Iris pigment epithelial cell (primary cell): Measurements from ENCODE around the gene CREB3.
A peak's percentile ranks its signal among the peaks of the same experiment; 100 is the strongest.

Source experiments
- DNase-seq: peaks from one replicate; pipeline ENCODE4 v3.0.0-alpha.2; 2011; ENCODE audit warnings: low read depth

The CREB3 gene

GRCh38 chr9:35749515-35750255 lies 17.2 kb downstream of the CREB3 start:
- DNase-seq = no peak

DNA sequence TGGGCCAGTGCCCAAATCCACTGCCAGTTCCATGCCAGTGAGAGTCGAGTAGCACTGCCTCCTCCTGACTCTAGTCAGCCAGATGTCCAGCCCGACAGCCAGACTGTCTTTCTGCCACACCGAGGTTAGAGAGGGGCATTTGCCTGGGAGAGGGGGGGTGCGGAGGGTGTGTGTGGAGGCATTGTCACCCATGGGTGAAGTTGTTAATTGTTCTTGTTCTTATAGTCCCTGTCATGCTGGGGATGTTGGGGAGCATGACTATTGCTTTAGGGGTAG lies 17.7 kb downstream of the CREB3 start:
- DNase-seq = no peak

DNA sequence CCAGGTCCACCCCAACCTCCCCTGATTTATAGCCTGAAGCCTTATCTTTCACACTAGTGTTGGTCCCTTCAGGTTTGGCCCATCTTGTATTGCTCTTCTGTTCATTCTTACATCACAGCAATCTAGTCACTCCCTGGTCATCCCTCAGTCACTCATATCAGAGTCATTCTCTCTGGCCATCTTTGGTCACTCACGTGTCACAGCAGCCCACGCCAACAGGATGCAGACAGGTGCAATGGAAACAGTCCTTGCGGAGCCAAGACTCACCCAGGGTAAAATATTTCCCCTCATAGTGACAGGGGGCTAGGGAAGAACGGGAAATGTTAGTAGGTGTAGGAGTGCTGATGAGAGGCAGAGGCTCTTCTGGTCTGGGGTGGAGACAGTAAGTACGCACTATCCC lies 21.0 kb downstream of the CREB3 start:
- no peak for DNase-seq

- no peak for DNase-seq
Observed at GRCh38 chr9:35754264-35754663, 21.8 kb downstream of the CREB3 start, which contains the start of gene MSMP. Gene MSMP (minus strand): TSS chr9:35754276. CDS start chr9:35754129, 147 bp downstream.

DNA sequence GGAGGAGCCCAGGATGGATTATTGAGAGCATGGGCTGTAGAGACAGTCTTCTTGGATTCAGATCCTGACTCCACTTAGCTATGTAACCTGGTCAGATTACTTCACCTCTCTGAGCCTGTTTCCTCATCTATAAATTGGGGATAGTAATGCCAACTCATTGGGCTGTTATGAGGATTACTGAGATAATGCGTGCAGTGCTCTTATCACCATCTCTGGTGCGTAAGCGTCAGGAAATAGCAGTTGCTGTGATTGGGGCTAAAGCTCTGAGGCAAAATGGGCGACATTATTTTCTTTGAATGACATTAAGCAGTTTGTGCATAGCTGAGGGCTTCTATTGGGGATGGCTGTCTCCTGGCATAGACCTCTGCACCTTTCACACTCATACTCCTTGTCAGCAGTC lies 22.6 kb downstream of the CREB3 start:
- no peak for DNase-seq

DNA sequence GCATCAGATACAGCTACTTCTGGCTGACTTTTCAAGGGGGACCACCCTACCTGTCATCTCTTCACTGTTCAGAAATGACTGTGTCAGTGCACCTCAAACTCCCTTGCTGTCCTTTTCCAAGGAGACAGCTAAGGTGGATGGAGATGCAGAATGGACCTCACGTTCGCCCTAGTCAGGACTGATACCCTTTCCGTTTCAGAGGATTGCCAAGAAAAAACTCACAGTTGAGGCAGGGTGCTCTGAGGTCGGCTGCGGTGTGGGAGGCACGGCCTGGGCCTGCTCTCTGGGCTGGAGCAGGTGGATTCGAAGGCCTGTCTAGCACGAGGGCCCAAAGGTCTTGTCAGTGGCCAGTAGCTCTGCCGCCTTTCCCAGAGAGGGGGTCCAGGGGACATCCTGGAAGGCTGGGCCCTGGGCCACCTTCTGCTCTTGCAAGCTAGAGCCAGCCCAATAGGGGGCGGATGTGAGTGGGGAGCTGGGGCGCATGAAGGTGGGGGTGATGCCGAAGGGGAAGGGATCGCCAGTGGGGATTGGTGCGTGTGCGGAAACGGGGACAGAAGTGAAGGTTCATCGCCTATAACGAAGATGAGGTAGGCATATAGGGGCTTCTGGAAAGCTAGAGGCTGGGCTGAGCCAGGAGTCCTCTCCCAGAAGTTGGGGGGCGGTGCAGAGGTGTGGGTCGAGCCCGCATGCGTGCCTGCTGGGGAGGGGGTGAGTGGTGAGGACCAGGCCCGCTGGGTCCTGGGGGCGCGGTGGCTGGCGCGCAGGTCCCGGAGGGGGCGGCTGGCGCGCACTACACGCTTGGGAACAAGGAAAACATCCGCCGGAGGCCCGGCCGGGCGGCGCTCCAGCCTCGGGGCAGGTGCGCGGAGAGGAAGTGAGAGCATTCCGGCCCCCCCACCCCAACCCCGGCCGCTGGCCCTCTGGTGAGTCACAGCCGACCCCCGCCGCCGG lies 24.1 kb downstream of the CREB3 start:
- DNase-seq = peak; percentile 39

DNA sequence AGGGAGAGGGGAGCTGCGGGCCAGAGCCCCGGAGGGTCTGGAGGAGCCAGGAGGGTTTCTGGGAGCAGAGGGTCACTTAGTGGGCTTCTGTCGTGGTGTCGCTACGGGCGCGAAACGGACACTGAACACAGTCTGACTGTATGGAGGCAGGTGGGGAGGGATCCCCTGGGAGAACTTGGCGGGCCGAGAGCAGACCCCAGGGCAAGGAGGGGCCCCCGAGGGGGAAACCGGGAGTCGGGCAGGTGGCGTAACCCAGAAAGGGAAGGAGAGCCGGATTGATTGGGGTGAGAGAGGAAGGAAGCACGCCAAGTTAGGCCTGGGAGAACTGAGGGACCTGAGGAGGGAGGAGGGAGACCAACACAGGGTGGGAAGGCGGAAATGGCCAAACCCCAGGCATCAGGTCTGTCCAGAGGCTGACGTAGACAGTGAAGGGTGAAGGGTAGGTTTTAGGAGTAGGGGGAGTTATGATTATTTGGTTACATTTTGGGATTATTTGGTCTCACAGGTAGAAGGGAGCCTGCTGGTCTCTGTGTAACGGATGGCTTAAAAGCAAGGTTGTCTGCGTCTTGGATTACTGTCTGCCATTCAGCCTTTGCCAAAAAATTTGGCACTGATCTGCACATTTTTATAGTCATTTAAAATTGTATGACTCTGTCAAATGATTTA lies 24.9 kb downstream of the CREB3 start:
- no peak for DNase-seq

- no peak for DNase-seq
Observed at GRCh38 chr9:35757892-35758275, 25.4 kb downstream of the CREB3 start.

GRCh38 chr9:35758475-35759050 lies 26.1 kb downstream of the CREB3 start:
- DNase-seq = peak; percentile 59

DNA sequence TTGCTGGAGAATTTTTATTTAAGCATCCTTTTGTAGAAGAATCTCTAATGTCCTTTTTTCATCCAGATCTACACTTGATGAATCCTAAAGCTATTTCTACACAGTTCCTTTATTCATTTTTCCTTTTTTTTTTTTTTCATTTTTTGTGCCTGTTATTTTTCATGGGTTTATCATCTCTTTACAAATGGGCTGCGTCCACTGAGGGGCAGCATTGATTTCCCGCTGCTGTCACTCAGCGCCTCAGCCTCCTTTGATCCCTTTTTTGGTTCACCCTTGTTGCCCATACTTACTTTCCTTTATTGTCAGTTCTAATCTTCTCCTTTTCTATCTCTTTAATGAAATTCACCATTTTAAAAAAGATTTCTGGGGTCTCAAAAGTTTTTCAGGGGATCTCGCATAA lies 27.3 kb downstream of the CREB3 start:
- no peak for DNase-seq

DNA sequence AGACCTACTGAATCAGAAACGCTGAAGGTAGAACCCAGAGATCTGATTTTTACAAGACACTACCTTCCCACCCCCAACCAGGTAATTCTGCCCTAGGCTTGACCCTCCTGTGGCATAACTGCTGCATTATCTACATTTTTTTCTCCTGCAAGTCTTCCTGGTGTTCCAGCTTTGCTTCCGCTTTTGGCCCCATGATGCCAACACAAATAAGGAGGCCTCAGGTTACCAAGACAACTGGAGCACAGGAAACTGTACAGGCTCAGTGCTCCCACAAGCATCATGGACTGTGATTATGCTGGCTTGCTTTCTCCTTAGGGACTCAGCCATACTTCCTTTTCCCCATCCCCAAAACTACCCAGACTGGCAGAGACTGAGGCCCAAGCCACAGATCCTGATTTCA lies 28.2 kb downstream of the CREB3 start:
- DNase-seq = peak; percentile 78

DNA sequence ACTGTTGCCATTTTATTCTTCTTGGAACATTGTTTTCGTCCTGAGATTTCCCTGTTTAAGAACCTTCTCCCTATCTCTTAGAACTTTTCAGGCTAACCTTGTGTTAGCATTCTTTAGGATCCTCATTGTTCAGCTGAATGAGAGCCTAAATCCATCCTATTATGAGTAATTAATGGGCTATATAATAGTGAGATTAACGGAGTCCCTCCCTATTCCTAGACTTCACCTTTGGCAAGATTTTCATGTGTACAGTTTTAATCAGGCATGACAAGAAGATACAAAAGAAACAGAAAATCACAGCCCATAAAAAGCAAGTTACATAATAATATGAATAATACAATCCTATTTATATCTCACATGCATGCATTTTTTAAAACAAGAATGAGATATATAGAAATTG lies 30.7 kb downstream of the CREB3 start:
- no peak for DNase-seq

DNA sequence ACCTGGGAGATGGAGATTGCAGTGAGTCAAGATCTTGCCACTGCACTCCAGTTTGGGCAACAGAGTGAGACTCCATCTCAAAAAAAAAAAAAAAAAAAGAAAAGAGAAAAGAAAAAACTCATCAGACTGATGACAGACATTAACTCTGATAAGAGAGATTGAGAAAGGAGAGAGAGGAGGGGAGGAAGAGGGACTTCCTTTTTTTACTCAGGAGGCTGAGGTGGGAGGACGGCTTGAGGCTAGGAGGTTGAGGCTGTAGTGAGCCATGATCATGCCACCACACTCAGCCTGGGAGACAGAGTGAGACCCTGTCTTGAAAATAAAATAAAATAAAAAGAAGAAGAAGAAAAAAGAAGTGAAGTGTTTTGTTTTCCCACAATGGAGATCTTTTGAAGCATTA lies 31.3 kb downstream of the CREB3 start:
- DNase-seq = no peak

- no peak for DNase-seq
Observed at GRCh38 chr9:35766997-35767396, 34.5 kb downstream of the CREB3 start.

DNA sequence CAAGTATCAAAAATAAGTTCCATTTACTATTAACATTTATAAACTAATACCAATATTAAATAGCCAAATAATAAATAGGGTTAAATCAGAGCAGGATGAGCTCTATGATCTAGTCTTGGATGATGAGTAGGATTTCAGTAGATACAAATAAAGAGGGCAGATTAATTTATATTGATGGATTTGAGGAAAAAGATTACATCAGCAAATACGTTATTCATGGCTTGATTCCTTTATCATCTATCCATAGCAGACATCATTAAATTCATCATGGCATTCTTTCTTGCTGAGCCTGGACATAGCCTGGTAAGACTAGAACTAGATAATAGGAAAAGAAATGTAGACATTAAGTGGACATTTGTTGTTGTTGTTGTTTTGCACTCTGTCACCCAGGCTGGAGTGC lies 35.0 kb downstream of the CREB3 start:
- DNase-seq = no peak

- DNase-seq = no peak
Observed at GRCh38 chr9:35769763-35770162, 37.3 kb downstream of the CREB3 start.

DNA sequence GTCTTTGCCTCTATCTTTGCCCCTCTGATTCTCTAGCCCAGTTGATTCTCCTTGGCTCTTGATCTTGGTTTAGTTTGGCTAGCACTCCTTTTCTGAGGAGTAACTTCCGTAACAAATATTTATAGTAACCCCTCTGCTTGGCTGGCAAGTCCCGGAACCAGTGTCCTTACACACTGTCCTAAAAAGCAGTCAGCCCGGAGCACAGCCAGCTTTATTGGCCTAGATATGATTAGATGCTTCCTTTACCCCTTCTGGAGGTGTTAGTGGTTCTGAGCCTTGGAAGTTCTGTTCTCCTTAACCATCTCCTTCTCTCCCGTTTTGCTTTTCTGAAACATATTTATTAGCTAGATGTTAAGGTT lies 38.6 kb downstream of the CREB3 start:
- no peak for DNase-seq

DNA sequence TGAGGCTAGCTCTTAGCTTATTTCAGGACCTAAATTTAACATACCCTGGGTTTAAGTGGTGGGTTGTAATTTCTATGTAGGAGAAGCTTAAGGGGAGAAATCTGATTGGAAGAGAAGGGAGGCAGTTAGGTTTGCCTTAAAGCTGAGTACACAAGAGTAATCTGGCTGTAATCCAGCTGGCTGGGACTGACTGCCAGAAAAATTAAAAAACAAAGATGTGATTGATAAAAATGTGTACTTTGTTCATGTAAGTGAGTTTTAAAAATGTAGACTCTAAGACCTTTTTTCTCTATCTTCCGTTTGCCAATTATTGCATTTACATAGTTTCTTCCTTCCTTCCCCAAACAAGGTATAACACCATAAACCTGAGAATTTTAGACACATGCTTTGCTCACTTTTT lies 39.1 kb downstream of the CREB3 start:
- peak; percentile 60 for DNase-seq

DNA sequence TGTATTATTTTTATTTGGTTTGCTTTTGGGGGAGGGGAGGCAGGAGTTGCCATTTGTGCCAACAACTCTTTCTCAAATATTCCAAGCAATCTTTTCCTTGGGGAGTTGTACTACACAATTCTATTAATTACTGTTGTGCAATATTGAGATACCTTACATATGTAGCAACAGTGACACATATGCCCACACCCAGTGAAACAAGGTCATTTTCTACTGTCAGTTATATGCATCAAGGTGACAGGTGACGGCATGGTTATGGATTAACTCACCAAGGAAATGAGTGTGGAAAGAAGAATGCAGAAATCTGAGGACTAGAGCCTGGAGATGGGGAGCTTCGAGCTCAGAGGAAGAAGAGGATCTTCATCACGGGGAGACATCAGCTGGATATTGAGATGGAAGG lies 39.5 kb downstream of the CREB3 start:
- DNase-seq = no peak

- DNase-seq = no peak
Observed at GRCh38 chr9:35774907-35775635, 42.6 kb downstream of the CREB3 start.

DNA sequence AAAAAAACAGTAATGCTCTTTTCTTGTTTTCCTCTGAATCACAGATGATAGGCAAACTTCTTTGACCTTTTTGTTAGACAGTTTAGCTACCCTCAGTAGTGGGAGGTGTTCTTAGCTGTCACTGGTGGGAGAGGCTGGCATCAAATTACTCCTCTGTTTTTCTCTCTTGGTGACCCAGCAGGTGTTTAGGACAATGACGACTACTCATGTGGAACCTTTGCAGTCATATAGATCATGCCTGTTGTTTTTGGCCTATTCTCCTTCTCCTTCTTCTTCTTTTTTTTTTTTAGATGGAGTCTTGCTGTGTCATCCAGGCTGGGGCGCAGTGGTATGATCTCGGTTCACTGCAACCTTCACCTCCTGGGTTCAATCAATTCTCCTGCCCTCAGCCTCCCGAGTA lies 43.6 kb downstream of the CREB3 start:
- DNase-seq = no peak

DNA sequence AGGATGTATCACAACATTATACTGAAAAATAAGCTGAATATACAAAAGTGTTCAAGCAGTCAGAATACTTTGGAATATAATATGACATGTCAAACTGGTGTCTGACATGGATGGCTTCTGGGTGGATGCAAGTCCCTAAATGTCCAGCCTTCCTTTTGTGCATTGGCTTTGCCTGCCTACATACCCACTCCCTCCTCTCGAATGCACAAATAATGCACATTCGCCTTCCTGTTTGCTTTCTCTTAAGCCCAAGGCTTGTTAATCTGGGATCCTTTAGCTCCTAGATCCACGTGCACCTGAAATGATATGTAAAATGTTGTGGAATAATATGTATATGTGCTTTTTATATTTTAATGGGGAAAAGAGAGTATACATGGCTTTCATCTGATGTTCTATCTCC lies 46.0 kb downstream of the CREB3 start:
- no peak for DNase-seq
